Esophagus (tissue), 2 donors: Measurements from ENCODE around the gene KIN. TPM values are rescaled to one million over a fixed set of nuclear protein-coding genes. Genes with fewer than 3 reads are reported as not detected.
"Not testable (repeated sequence)": the region's sequence is repeated elsewhere in the genome, so short reads cannot be mapped to it uniquely, and the experiment has no call there.

Experiments
- H3K27ac ChIP-seq, 2 donors: one replicate each; pipeline ENCODE4 v1.5.1; 2013; ENCODE audit warnings: low read depth in 2 of 2, mild to moderate bottlenecking in 2 of 2, inconsistent platforms in 1 of 2, low read length in 1 of 2, moderate library complexity in 1 of 2
- H3K27me3 ChIP-seq, 2 donors: one replicate each; pipeline ENCODE4 v1.6.1; 2013; ENCODE audit warnings: low read length in 2 of 2, control low read depth in 1 of 2, mild to moderate bottlenecking in 1 of 2; ENCODE audit not compliant: insufficient read depth in 2 of 2, control insufficient read depth in 1 of 2
- H3K36me3 ChIP-seq, 2 donors: one replicate each; pipeline ENCODE4 v1.6.1; 2013; ENCODE audit warnings: low read length in 1 of 2; ENCODE audit not compliant: control insufficient read depth in 2 of 2, insufficient read depth in 2 of 2
- H3K4me1 ChIP-seq, 2 donors: one replicate each; pipeline ENCODE4 v1.6.1; 2013; ENCODE audit warnings: low read length in 1 of 2; ENCODE audit not compliant: control insufficient read depth in 2 of 2, insufficient read depth in 2 of 2
- H3K4me3 ChIP-seq, 2 donors: one replicate each; pipeline ENCODE4 v1.5.1; 2013; ENCODE audit warnings: low read length in 2 of 2, mild to moderate bottlenecking in 2 of 2, low read depth in 1 of 2, moderate library complexity in 1 of 2
- H3K9me3 ChIP-seq, 2 donors: one replicate each; pipeline ENCODE4 v1.6.1; 2013; ENCODE audit warnings: mild to moderate bottlenecking in 2 of 2, low read depth in 1 of 2, low read length in 1 of 2, moderate library complexity in 1 of 2; ENCODE audit not compliant: control insufficient read depth in 2 of 2, insufficient read depth in 1 of 2
- WGBS, 2 donors: extraction: QIAGEN DNeasy Blood & Tissue Kit; methylation state at CpG; one replicate each; pipeline ENCODE4 v1.1.7; 2013; 5-methylcytosine and 5-hydroxymethylcytosine counted together
- polyA plus RNA-seq, 2 donors: library from polyadenylated mRNA; stranded (reverse); fragments of 200-250 nt; gene quantifications; one replicate each; pipeline ENCODE4 v1.2.3, GENCODE V29; 2013
- donor health status: healthy with polysubstance abuse.
- donor health status: Bipolar disorder and iron deficiency.

KIN gene
- polyA plus RNA-seq, 2 donors = 5.9 to 10.6 TPM

DNA sequence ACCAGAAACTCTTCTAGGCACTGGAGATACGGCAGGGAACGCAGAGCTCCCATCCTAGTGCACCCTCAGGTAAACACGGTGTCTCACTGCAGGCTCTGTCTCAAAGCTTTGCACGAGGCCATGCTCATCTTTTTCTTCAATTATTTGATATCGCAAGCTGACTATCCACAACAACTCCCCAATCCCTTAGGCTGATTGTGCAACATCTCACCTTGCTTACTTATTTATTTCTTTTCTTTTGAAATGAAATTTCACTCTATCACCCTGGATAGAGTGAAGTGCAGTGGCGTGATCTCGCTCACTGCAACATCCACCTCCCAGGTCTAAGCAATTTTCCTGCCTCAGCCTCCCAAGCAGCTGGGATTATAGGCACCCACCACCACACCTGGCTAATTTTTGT, 72.3 kb downstream of the KIN start:
- Histone ChIP-seq H3K4me1 (no peaks in the 10 kb centered on the region), H3K27ac (no peak overlapping the region), H3K27me3 (no peaks in the 10 kb centered on the region), H3K4me3 (no peak overlapping the region), H3K9me3 (no peaks in the 10 kb centered on the region), H3K36me3 (no peaks in the 10 kb centered on the region)
- 86 to 88% methylated on average over 7 of the region's 7 CpGs for WGBS, 2 donors

DNA sequence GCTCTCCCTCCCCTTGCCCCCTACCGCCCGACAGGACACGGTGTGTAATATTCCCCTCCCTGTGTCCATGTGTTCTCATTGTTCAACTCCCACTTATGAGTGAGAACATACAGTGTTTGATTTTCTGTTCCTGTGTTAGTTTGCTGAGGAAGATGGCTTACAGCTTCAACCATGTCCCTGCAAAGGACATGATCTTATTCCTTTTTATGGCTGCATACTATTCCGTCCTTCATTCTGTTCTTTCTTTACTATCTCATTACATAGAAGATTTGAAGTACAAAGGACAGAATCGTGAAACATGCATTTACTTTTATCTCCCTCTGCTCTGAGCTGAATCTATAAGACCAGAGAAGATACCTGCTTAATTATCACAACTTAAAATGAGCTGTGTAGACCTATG, 76.7 kb downstream of the KIN start:
- peaks cover 3 to 11% of the 10 kb centered on the region in 2 donors for H3K27me3 ChIP-seq
- H3K36me3 ChIP-seq, H3K27ac ChIP-seq, H3K4me1 ChIP-seq, H3K4me3 ChIP-seq, H3K9me3 ChIP-seq: not testable (repeated sequence)
- 84 to 92% methylated on average over 5 of the region's 5 CpGs for whole genome bisulfite sequencing, 2 donors

GRCh38 chr10:7710446-7710845, 77.3 kb downstream of the KIN start:
- Histone ChIP-seq H3K27ac (no peak overlapping the region), H3K9me3 (no peaks in the 10 kb centered on the region), H3K36me3 (no peaks in the 10 kb centered on the region), H3K4me3 (no peak overlapping the region), H3K27me3 (peaks cover 3 to 11% of the 10 kb centered on the region in 2 donors), H3K4me1 (no peaks in the 10 kb centered on the region)
- WGBS, 2 donors = 87 to 90% methylated on average over 1 of the region's 1 CpG

DNA sequence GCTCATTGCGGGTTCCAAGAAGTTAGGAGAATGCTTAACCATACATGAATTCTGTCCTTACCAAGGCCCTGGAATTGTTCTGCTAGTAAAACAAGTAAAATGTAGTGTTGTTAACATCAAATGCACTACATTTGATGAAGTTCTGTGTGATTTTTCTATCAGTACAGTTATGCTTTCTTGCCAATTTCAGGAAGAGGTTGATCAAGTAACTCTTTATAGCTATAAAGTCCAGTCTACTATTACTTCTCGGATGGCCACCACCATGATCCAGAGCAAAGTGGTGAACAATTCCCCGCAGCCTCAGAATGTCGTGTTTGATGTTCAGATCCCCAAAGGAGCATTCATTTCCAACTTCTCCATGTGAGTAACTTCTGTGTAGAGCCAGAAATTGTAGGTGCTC, 79.0 kb downstream of the KIN start:
- no peaks in the 10 kb centered on the region for H3K4me1 ChIP-seq
- H3K4me3 ChIP-seq = no peak overlapping the region
- H3K36me3 ChIP-seq = no peaks in the 10 kb centered on the region
- no peak overlapping the region for H3K27ac ChIP-seq
- no peaks in the 10 kb centered on the region for H3K9me3 ChIP-seq
- peaks cover 3 to 15% of the 10 kb centered on the region in 2 donors for H3K27me3 ChIP-seq
- WGBS, 2 donors = 95% methylated on average over 4 of the region's 4 CpGs

DNA sequence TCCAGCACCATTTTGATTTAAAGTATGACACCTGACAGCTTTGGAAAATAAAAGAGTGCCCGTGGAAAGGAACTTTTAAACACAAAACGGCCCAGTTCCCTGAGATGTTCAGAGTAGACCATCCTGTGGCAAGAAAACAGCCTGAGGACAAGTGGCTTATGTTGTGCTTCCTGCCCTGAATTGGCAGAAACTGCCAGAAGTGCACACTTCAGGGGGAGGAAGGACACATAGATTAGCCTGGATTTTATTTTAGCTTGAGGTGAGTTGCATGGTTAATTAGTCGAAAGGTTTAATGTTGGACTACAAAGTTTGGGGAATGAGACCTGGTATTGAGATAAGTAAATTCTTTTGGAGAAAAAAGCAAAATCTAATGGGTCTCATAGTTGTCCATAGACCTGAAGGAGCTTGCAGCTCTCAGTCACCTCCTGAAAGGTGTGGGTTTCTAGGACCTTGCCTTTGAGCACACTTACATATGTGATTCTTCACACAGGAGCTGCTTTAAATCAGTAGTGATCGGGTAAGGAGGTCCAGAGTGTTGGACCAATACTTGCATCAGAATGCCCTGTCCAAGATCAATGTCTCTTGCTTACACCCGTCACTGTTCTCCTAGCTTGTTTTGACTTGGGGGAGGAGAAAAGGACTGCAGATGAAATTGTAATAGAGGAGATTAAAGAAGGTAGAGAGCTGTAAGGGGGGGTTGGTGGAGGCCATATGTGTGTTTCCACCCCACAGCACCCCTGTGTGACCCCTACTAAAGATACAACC, 79.8 kb downstream of the KIN start:
- WGBS, 2 donors = 78 to 79% methylated on average over 5 of the region's 5 CpGs
- Histone ChIP-seq H3K36me3 (no peaks in the 10 kb centered on the region), H3K27me3 (peaks cover 3 to 15% of the 10 kb centered on the region in 2 donors)

DNA sequence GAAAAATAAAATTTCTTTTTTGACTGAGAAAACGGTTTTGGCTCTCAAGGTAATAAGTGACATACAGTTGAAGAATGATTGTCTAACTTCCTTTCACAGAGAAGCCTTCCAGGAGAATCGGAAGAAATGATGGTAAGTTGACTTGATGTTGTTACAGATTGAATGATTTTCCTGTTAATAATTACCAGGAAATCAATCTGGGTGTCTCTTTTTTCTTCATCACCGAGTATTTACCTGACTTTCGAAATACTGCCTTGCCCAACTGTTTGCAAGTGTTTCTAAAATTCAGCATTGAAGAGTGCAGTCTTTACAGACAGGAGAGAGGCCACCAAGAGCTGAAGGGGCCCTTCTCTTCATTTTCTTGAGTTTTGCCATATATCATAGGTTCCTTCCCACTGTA, 80.7 kb downstream of the KIN start:
- H3K36me3 ChIP-seq = no peaks in the 10 kb centered on the region
- H3K27ac ChIP-seq = no peak overlapping the region
- 51 to 75% methylated on average over 4 of the region's 4 CpGs for WGBS, 2 donors
- no peaks in the 10 kb centered on the region for H3K4me1 ChIP-seq
- H3K9me3 ChIP-seq = no peaks in the 10 kb centered on the region
- H3K4me3 ChIP-seq = no peak overlapping the region
- H3K27me3 ChIP-seq = peaks cover 3 to 15% of the 10 kb centered on the region in 2 donors

More for the DNA sequence above, 79.8 kb downstream of the KIN start:
- Histone ChIP-seq H3K4me1 (no peaks in the 10 kb centered on the region), H3K9me3 (no peaks in the 10 kb centered on the region), H3K27ac (no peak overlapping the region), H3K4me3 (no peak overlapping the region)

DNA sequence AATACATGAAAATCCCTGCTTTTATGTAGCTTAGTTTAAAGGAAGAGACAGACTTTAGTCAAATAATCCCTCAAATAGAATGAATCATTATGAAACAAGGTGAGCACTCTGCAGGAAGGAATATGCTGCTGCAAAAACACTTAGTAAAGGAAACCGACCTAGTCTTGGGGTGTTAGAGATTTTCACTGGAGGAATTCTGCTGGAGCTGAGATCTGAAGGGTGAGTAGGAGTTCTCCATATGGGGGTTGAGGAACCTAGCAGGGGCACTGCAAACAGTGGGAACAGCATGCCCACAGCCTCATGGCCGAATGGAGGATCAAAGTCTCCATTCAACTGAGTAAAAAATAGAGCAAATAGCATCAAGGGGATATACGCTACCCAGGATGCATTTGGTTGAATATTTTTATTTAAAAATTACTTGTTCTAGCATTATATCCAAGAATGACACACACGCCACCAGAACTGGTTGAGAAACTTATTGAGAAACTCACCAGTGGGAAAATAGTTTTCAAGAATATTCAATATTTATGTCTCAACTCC, 81.2 kb downstream of the KIN start:
- H3K4me1 ChIP-seq = no peaks in the 10 kb centered on the region
- H3K36me3 ChIP-seq = no peaks in the 10 kb centered on the region
- no peak overlapping the region for H3K4me3 ChIP-seq
- no peaks in the 10 kb centered on the region for H3K9me3 ChIP-seq
- no peak overlapping the region for H3K27ac ChIP-seq
- peaks cover 3 to 15% of the 10 kb centered on the region in 2 donors for H3K27me3 ChIP-seq
- WGBS, 2 donors = 69 to 80% methylated on average over 4 of the region's 4 CpGs

GRCh38 chr10:7705341-7705740, 82.5 kb downstream of the KIN start:
- Histone ChIP-seq H3K36me3 (no peaks in the 10 kb centered on the region), H3K27ac (no peak overlapping the region), H3K9me3 (no peaks in the 10 kb centered on the region), H3K27me3 (peaks cover 3 to 15% of the 10 kb centered on the region in 2 donors), H3K4me3 (no peak overlapping the region), H3K4me1 (no peaks in the 10 kb centered on the region)
- 82 to 87% methylated on average over 3 of the region's 3 CpGs for WGBS, 2 donors

DNA sequence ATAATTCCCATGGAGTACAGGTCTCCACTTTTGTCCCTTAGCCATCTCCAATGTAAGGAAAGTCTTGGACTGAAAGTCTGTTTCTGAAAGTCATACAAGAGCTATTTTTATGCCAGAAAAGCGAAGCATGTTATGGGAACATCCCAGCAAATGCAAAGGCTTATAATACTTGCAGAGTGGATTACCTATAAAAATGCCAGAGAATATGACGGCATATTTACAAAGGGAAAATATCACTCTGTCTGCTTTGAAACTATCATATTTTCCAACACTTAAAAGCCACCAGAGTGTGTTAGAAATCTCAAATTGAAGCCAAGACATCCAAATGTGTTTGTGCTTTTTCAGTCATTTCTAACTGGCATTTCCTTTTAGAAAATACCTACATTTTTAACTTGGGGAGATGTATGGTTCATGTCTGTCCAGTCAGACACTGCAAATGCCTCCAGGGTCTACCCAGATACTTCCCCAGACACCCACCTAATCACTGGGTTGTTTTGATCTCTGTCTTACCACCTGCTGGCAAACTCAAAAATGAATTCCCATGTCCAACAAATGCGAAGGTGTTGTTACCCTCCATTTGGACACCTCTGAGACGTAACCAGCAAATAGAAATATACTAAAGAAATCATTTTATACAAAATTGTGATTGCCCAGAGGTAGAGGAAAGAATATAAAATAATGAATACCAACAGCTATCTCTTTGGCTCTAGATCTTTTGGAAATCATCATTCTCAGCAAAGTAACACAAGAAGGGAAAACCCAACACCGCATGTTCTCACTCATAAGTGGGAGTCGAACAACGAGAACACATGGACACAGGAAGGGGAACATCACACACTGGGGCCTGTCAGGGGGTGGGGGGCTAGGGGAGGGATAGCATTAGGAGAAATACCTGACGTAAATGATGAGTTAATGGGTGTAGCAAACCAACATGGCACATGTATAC, 83.4 kb downstream of the KIN start:
- WGBS, 2 donors = 88 to 90% methylated on average over 8 of the region's 8 CpGs
- H3K27ac ChIP-seq = no peak overlapping the region
- no peaks in the 10 kb centered on the region for H3K4me1 ChIP-seq
- H3K4me3 ChIP-seq = no peak overlapping the region
- peaks cover 3 to 14% of the 10 kb centered on the region in 2 donors for H3K27me3 ChIP-seq
- no peaks in the 10 kb centered on the region for H3K9me3 ChIP-seq
- no peaks in the 10 kb centered on the region for H3K36me3 ChIP-seq
